Activated CD8-positive, alpha-beta memory T cell treated with anti-CD3 and anti-CD28 coated beads for 48 hours (primary cell): ENCODE results near the gene CPSF3.

Experiments
- DNase-seq, 3 experiments: peaks; one replicate each; pipeline ENCODE4 v3.0.0-alpha.2; 2020; ENCODE audit warnings: low read depth in 2 of 3, low spot score in 2 of 3

The CPSF3 gene

GRCh38 chr2:9423100-9423921, at the start of gene CPSF3, which contains the start of gene ITGB1BP1:
Gene CPSF3, plus strand, starts transcription at chr2:9423654. Its CDS starts 120 bp downstream, at chr2:9423774.
Gene ITGB1BP1, minus strand, starts transcription at chr2:9423528. Its CDS starts 4,831 bp downstream, at chr2:9418697.
- peak; percentile 80 to 95 (median 94) for DNase-seq

- no peak for DNase-seq
These were observed 49.3 kb upstream of the CPSF3 start for GRCh38 chr2:9374071-9374730.

- DNase-seq, result no peak
These were observed 47.5 kb upstream of the CPSF3 start for GRCh38 chr2:9375857-9376428.

GRCh38 chr2:9377461-9378097, 45.9 kb upstream of the CPSF3 start:
- DNase-seq, result no peak

- DNase-seq, result no peak
These were observed 44.7 kb upstream of the CPSF3 start for GRCh38 chr2:9378433-9379390.

- no peak for DNase-seq
These were observed 44.1 kb upstream of the CPSF3 start for GRCh38 chr2:9379391-9379755.

GRCh38 chr2:9380702-9381628, 42.5 kb upstream of the CPSF3 start:
- DNase-seq, result no peak

GRCh38 chr2:9382604-9383235, 40.7 kb upstream of the CPSF3 start:
- no peak for DNase-seq

GRCh38 chr2:9384521-9384920, 38.9 kb upstream of the CPSF3 start:
- DNase-seq, result no peak

- no peak for DNase-seq
These were observed 37.6 kb upstream of the CPSF3 start for GRCh38 chr2:9385841-9386240.

- DNase-seq, result no peak
These were observed 35.2 kb upstream of the CPSF3 start for GRCh38 chr2:9388199-9388681.

- DNase-seq, result no peak
These were observed 34.2 kb upstream of the CPSF3 start for GRCh38 chr2:9388950-9389911.

- no peak for DNase-seq
These were observed 33.2 kb upstream of the CPSF3 start for GRCh38 chr2:9390151-9390850.

GRCh38 chr2:9390991-9391390, 32.5 kb upstream of the CPSF3 start:
- DNase-seq, result no peak

- DNase-seq, result no peak
These were observed 31.3 kb upstream of the CPSF3 start for GRCh38 chr2:9391961-9392720.
